HEK293 (cell line): ENCODE data around the gene FBXL13.

Experiments used
- CTCF ChIA-PET: fragments of 350-600 bp; formaldehyde crosslinking; extraction: SDS; loops from one replicate; lab custom pipeline; 2021; ENCODE audit warnings: antibody characterized with exemption; lab: Yijun Ruan, JAX
- POLR2A ChIA-PET: fragments of 300-600 bp; formaldehyde crosslinking; extraction: SDS; loops from one replicate; lab custom pipeline; 2020; ENCODE audit warnings: antibody characterized with exemption, inconsistent platforms; lab: Yijun Ruan, JAX
- H3K27ac ChIP-seq: fragments of 200-500 bp; sonication (Bioruptor generic); 2 replicates; pipeline ENCODE4 v1.5.1; 2014; ENCODE audit warnings: low read depth, low read length, control low read depth, inconsistent platforms; ENCODE audit errors: extremely low read depth
- H3K36me3 ChIP-seq, 2 experiments: fragments of 200-500 bp in 1 of 2; sonication (Bioruptor generic) in 1 of 2; 1 replicate in 1 of 2; 2 replicates in 1 of 2; pipeline ENCODE4 v1.5.1; 2014 to 2017; ENCODE audit warnings: inconsistent platforms in 2 of 2, low read length in 2 of 2; ENCODE audit not compliant: control insufficient read depth in 2 of 2, insufficient read depth in 1 of 2
- H3K4me1 ChIP-seq: fragments of 200-500 bp; sonication (Bioruptor generic); 2 replicates; pipeline ENCODE4 v1.5.1; 2014; ENCODE audit warnings: mild to moderate bottlenecking, low read length, inconsistent platforms; ENCODE audit not compliant: control insufficient read depth, insufficient read depth
- H3K4me3 ChIP-seq: 2 replicates; pipeline ENCODE4 v1.5.1; 2011; ENCODE audit warnings: low read depth, mild to moderate bottlenecking, control low read depth, low read length, moderate library complexity
- H3K9me3 ChIP-seq: fragments of 200-500 bp; sonication (Bioruptor generic); 2 replicates; pipeline ENCODE4 v1.5.1; 2014; ENCODE audit warnings: low read depth, low read length, inconsistent platforms; ENCODE audit not compliant: control insufficient read depth, insufficient read depth
- EGR2 ChIP-seq: fragments of 450-650 bp; formaldehyde crosslinking; IDR thresholded peaks from 2 replicates; pipeline ENCODE4 v1.5.1; 2016; ENCODE audit warnings: low read depth, missing biosample characterization, missing genetic modification characterization
- HOXC10 ChIP-seq: sonication (generic); formaldehyde crosslinking; IDR thresholded peaks from 2 replicates; pipeline ENCODE4 v1.8.1; 2023; ENCODE audit warnings: mild to moderate bottlenecking, missing genetic modification reagents
- IKZF3 ChIP-seq: fragments of 450-650 bp; IDR thresholded peaks from 2 replicates; pipeline ENCODE4 v1.5.0; 2018; ENCODE audit warnings: missing biosample characterization, mild to moderate bottlenecking, missing genetic modification characterization, moderate library complexity
- RBAK ChIP-seq: fragments of 450-650 bp; formaldehyde crosslinking; IDR thresholded peaks from 2 replicates; pipeline ENCODE4 v1.5.1; 2016; ENCODE audit warnings: missing biosample characterization, missing genetic modification characterization
- SP2 ChIP-seq: fragments of 450-650 bp; formaldehyde crosslinking; IDR thresholded peaks from 2 replicates; pipeline ENCODE4 v1.5.1; 2016; ENCODE audit warnings: missing biosample characterization, missing genetic modification characterization
- TCF7L2 ChIP-seq: IDR thresholded peaks from 2 replicates; pipeline ENCODE4 v1.6.1; 2011; ENCODE audit warnings: low read depth, mild to moderate bottlenecking, inconsistent platforms, low read length, moderate library complexity, borderline replicate concordance
- ZBTB1 ChIP-seq: fragments of 450-650 bp; formaldehyde crosslinking; IDR thresholded peaks from 2 replicates; pipeline ENCODE4 v1.5.1; 2016; ENCODE audit warnings: missing biosample characterization, missing genetic modification characterization
- ZBTB21 ChIP-seq: fragments of 450-650 bp; formaldehyde crosslinking; IDR thresholded peaks from 2 replicates; pipeline ENCODE4 v1.5.1; 2017; ENCODE audit warnings: missing biosample characterization, missing genetic modification characterization
- ZNF223 ChIP-seq: fragments of 450-650 bp; formaldehyde crosslinking; IDR thresholded peaks from 2 replicates; pipeline ENCODE4 v1.5.1; 2016; ENCODE audit warnings: missing biosample characterization, missing genetic modification characterization
- ZNF248 ChIP-seq: fragments of 450-650 bp; formaldehyde crosslinking; IDR thresholded peaks from 2 replicates; pipeline ENCODE4 v1.5.1; 2017; ENCODE audit warnings: missing biosample characterization, missing genetic modification characterization
- ZNF266 ChIP-seq: fragments of 450-650 bp; formaldehyde crosslinking; IDR thresholded peaks from 2 replicates; pipeline ENCODE4 v1.5.1; 2016; ENCODE audit warnings: missing biosample characterization, missing genetic modification characterization, low read depth
- ZNF37A ChIP-seq: fragments of 450-650 bp; IDR thresholded peaks from 2 replicates; pipeline ENCODE4 v1.5.1; 2018; ENCODE audit warnings: missing biosample characterization, missing genetic modification characterization
- ZNF391 ChIP-seq: fragments of 450-650 bp; formaldehyde crosslinking; IDR thresholded peaks from 2 replicates; pipeline ENCODE4 v1.5.1; 2016; ENCODE audit warnings: low read depth, missing biosample characterization, missing genetic modification characterization, borderline replicate concordance
- ZNF423 ChIP-seq: fragments of 450-650 bp; formaldehyde crosslinking; IDR thresholded peaks from 2 replicates; pipeline ENCODE4 v1.5.1; 2016; ENCODE audit warnings: missing biosample characterization, missing genetic modification characterization
- ZNF433 ChIP-seq: fragments of 450-650 bp; formaldehyde crosslinking; IDR thresholded peaks from 2 replicates; pipeline ENCODE4 v1.5.1; 2016; ENCODE audit warnings: missing biosample characterization, missing genetic modification characterization, low read depth
- ZNF596 ChIP-seq: fragments of 450-650 bp; IDR thresholded peaks from 2 replicates; pipeline ENCODE4 v1.5.0; 2018; ENCODE audit warnings: missing biosample characterization, mild to moderate bottlenecking, missing genetic modification characterization, moderate library complexity
- ZNF623 ChIP-seq: fragments of 450-650 bp; formaldehyde crosslinking; IDR thresholded peaks from 2 replicates; pipeline ENCODE4 v1.5.1; 2016; ENCODE audit warnings: missing biosample characterization, missing genetic modification characterization
- ZNF660 ChIP-seq: fragments of 450-650 bp; IDR thresholded peaks from 2 replicates; pipeline ENCODE4 v1.5.1; 2018; ENCODE audit warnings: missing biosample characterization, mild to moderate bottlenecking, missing genetic modification characterization
- ZNF670 ChIP-seq: fragments of 450-650 bp; formaldehyde crosslinking; IDR thresholded peaks from 2 replicates; pipeline ENCODE4 v1.5.1; 2016; ENCODE audit warnings: missing biosample characterization, missing genetic modification characterization, low read depth
- ZSCAN16 ChIP-seq: fragments of 450-650 bp; formaldehyde crosslinking; IDR thresholded peaks from 2 replicates; pipeline ENCODE4 v1.5.1; 2016; ENCODE audit warnings: missing biosample characterization, missing genetic modification characterization
- TF ChIP-seq, protein P1 (sequence below): fragments of 450-650 bp; formaldehyde crosslinking; IDR thresholded peaks from 2 replicates; pipeline ENCODE4 v1.5.1; 2016; ENCODE audit warnings: missing biosample characterization, missing genetic modification characterization, borderline replicate concordance
- TF ChIP-seq, protein P2 (sequence below): fragments of 450-650 bp; IDR thresholded peaks from 2 replicates; pipeline ENCODE4 v1.5.1; 2018; ENCODE audit warnings: missing biosample characterization, missing genetic modification characterization
- TF ChIP-seq, protein P3 (sequence below): fragments of 450-650 bp; formaldehyde crosslinking; IDR thresholded peaks from 2 replicates; pipeline ENCODE4 v1.5.1; 2016; ENCODE audit warnings: missing biosample characterization, missing genetic modification characterization
- TF ChIP-seq, protein P4 (sequence below): fragments of 450-650 bp; formaldehyde crosslinking; IDR thresholded peaks from 2 replicates; pipeline ENCODE4 v1.5.1; 2016; ENCODE audit warnings: missing biosample characterization, missing genetic modification characterization, low read depth

Gene FBXL13

DNA sequence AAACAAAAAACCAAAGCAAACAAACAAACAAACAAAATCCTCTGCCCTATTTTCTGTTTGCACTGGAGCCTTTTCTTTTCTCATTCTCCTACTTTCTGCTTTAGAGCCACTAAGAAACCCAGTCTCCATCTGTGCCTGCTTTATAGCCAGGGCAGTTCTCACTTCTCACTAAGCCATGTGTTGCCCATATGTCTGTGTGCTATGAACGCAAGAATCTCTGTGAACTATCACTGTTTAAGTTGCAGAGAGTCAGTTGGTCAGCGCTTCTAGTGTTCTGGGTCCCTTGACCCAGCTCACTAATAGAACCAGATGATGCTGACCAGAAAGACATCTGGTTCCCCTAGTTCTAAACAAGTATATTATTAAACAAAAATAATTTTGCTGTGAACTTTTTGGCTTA is 244.4 kb downstream of the FBXL13 start:
- no peaks in the 10 kb centered on the region for H3K4me1 ChIP-seq
- peaks cover 0 to 10% of the 10 kb centered on the region in 2 experiments; a peak in 1 of 3 replicates for H3K36me3 ChIP-seq
- CTCF ChIA-PET = no interaction called here
- H3K4me3 ChIP-seq = no peak overlapping the region
- no peak overlapping the region for H3K27ac ChIP-seq
- H3K9me3 ChIP-seq = no peaks in the 10 kb centered on the region
- POLR2A ChIA-PET = no interaction called here
- no peak for TF ChIP-seq ZNF660 (tag by site-specific recombination)
- TF ChIP-seq HOXC10 (CRISPR knock-in tag) = no peak
- no peak for TF ChIP-seq ZNF391 (tag by site-specific recombination)
- no peak for TF ChIP-seq ZNF266 (tag by site-specific recombination)
- no peak for TF ChIP-seq ZSCAN16 (tag by site-specific recombination)
- TF ChIP-seq ZNF596 (tag by site-specific recombination) = no peak
- TF ChIP-seq ZNF223 (tag by site-specific recombination) = no peak
- TF ChIP-seq TCF7L2 = no peak
- no peak for TF ChIP-seq ZNF248 (tag by site-specific recombination)
- TF ChIP-seq ZBTB21 = no peak
- no peak for TF ChIP-seq EGR2 (tag by site-specific recombination)
- no peak for TF ChIP-seq ZNF433 (tag by site-specific recombination)
- no peak for TF ChIP-seq ZBTB1 (tag by site-specific recombination)
- no peak for TF ChIP-seq SP2
- TF ChIP-seq, protein P1, sequence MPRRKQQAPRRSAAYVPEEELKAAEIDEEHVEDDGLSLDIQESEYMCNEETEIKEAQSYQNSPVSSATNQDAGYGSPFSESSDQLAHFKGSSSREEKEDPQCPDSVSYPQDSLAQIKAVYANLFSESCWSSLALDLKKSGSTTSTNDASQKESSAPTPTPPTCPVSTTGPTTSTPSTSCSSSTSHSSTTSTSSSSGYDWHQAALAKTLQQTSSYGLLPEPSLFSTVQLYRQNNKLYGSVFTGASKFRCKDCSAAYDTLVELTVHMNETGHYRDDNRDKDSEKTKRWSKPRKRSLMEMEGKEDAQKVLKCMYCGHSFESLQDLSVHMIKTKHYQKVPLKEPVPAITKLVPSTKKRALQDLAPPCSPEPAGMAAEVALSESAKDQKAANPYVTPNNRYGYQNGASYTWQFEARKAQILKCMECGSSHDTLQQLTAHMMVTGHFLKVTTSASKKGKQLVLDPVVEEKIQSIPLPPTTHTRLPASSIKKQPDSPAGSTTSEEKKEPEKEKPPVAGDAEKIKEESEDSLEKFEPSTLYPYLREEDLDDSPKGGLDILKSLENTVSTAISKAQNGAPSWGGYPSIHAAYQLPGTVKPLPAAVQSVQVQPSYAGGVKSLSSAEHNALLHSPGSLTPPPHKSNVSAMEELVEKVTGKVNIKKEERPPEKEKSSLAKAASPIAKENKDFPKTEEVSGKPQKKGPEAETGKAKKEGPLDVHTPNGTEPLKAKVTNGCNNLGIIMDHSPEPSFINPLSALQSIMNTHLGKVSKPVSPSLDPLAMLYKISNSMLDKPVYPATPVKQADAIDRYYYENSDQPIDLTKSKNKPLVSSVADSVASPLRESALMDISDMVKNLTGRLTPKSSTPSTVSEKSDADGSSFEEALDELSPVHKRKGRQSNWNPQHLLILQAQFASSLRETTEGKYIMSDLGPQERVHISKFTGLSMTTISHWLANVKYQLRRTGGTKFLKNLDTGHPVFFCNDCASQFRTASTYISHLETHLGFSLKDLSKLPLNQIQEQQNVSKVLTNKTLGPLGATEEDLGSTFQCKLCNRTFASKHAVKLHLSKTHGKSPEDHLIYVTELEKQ = no peak
- TF ChIP-seq RBAK (tag by site-specific recombination) = no peak
- TF ChIP-seq ZNF623 = no peak
- no peak for TF ChIP-seq ZNF670

DNA sequence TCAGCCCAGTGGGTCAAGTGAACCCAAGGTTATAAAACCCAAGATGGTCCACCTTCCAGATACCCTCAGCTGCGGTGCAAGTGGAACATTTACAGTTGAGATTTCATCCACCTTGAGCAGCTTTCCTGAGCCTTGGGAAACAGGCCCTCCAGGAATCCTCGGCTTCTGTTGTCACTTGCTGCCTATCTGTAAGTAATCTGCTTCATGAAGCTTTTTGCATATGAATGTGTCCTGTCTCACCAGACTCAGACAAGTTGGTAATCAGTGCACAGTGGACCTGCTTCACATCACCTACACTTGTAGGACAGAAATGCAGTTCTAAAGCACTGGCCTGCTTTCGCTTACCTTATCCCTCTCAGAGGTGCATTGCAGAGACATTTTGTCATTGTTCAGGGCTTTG is 245.5 kb downstream of the FBXL13 start:
- TF ChIP-seq, protein P2, sequence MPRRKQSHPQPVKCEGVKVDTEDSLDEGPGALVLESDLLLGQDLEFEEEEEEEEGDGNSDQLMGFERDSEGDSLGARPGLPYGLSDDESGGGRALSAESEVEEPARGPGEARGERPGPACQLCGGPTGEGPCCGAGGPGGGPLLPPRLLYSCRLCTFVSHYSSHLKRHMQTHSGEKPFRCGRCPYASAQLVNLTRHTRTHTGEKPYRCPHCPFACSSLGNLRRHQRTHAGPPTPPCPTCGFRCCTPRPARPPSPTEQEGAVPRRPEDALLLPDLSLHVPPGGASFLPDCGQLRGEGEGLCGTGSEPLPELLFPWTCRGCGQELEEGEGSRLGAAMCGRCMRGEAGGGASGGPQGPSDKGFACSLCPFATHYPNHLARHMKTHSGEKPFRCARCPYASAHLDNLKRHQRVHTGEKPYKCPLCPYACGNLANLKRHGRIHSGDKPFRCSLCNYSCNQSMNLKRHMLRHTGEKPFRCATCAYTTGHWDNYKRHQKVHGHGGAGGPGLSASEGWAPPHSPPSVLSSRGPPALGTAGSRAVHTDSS (tag by site-specific recombination) = no peak
- TF ChIP-seq IKZF3 = no peak
- TF ChIP-seq, protein P3, sequence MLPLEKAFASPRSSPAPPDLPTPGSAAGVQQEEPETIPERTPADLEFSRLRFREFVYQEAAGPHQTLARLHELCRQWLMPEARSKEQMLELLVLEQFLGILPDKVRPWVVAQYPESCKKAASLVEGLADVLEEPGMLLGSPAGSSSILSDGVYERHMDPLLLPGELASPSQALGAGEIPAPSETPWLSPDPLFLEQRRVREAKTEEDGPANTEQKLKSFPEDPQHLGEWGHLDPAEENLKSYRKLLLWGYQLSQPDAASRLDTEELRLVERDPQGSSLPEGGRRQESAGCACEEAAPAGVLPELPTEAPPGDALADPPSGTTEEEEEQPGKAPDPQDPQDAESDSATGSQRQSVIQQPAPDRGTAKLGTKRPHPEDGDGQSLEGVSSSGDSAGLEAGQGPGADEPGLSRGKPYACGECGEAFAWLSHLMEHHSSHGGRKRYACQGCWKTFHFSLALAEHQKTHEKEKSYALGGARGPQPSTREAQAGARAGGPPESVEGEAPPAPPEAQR = no peak
- no peak for TF ChIP-seq ZNF423 (tag by site-specific recombination)
- TF ChIP-seq ZNF37A (tag by site-specific recombination) = no peak
- TF ChIP-seq EGR2 (tag by site-specific recombination) = no peak
- TF ChIP-seq, protein P4, sequence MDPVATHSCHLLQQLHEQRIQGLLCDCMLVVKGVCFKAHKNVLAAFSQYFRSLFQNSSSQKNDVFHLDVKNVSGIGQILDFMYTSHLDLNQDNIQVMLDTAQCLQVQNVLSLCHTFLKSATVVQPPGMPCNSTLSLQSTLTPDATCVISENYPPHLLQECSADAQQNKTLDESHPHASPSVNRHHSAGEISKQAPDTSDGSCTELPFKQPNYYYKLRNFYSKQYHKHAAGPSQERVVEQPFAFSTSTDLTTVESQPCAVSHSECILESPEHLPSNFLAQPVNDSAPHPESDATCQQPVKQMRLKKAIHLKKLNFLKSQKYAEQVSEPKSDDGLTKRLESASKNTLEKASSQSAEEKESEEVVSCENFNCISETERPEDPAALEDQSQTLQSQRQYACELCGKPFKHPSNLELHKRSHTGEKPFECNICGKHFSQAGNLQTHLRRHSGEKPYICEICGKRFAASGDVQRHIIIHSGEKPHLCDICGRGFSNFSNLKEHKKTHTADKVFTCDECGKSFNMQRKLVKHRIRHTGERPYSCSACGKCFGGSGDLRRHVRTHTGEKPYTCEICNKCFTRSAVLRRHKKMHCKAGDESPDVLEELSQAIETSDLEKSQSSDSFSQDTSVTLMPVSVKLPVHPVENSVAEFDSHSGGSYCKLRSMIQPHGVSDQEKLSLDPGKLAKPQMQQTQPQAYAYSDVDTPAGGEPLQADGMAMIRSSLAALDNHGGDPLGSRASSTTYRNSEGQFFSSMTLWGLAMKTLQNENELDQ (tag by site-specific recombination) = no peak
- Histone ChIP-seq H3K9me3 (no peaks in the 10 kb centered on the region), H3K36me3 (peaks cover 0 to 10% of the 10 kb centered on the region in 2 experiments; a peak in 2 of 3 replicates), H3K27ac (no peak overlapping the region), H3K4me1 (no peaks in the 10 kb centered on the region), H3K4me3 (no peak overlapping the region)
- CTCF ChIA-PET = no interaction called here
- POLR2A ChIA-PET = no interaction called here
